HepG2 (cell line): Measurements from ENCODE around the gene LDHB. TPM values are rescaled to one million over a fixed set of nuclear protein-coding genes. Genes with fewer than 3 reads are reported as not detected.
"Not testable (repeated sequence)": the region's sequence is repeated elsewhere in the genome, so short reads cannot be mapped to it uniquely, and the experiment has no call there.

ENCODE experiments used
- ATAC-seq: fragments of 200-7000 bp; cut with Tn5 transposase; 3 replicates; pipeline ENCODE4 v1.9.1; 2020; ENCODE audit warnings: mild to moderate bottlenecking, moderate library complexity
- BruUV-seq: library from RNA; stranded (reverse); fragments of 400-500 nt; replicated peaks from 2 replicates; lab custom pipeline; 2021; lab: Mats Ljungman, UMichigan
- CTCF ChIA-PET: fragments of 300-600 bp; formaldehyde crosslinking; extraction: SDS; loops from one replicate; lab custom pipeline; 2021; ENCODE audit warnings: low total read pairs, inconsistent platforms, low intra/inter-chr PET ratio; lab: Yijun Ruan, JAX
- POLR2A ChIA-PET: fragments of 350-600 bp; sonication (Branson Sonifier 250); formaldehyde crosslinking; loops from one replicate; lab custom pipeline; 2020; ENCODE audit warnings: antibody characterized with exemption, inconsistent platforms; lab: Yijun Ruan, JAX
- DNase-seq: peaks from one replicate; pipeline ENCODE4 v3.0.0-alpha.2; 2015; ENCODE audit warnings: low spot score
- FAIRE-seq: peaks from 3 replicates; lab custom pipeline; 2011; peaks lifted over from hg19 to GRCh38; lab: Jason Lieb, UNC
- H2AFZ ChIP-seq: one replicate; pipeline ENCODE4 v1.6.1; 2011; ENCODE audit warnings: low read length, inconsistent platforms
- H3K27ac ChIP-seq: fragments of 300-600 bp; 3 replicates; pipeline ENCODE4 v1.8.0; 2011; ENCODE audit warnings: mixed run types, mild to moderate bottlenecking, mixed read lengths, low read length, inconsistent platforms; ENCODE audit not compliant: insufficient read depth; ENCODE audit errors: extremely low read length
- H3K27me3 ChIP-seq, 2 experiments: fragments of 200-600 bp in 1 of 2; 2 replicates in 1 of 2; 3 replicates in 1 of 2; pipeline versions ENCODE4 v1.6.0 to v1.8.0; 2011; ENCODE audit warnings: low read length in 2 of 2, mild to moderate bottlenecking in 2 of 2, moderate library complexity in 2 of 2, inconsistent platforms in 1 of 2; ENCODE audit not compliant: insufficient read depth in 2 of 2, control insufficient read depth in 1 of 2
- H3K36me3 ChIP-seq, 2 experiments: fragments of 200-600 bp in 1 of 2; replicated peaks in 1 of 2; 2 replicates in 1 of 2; 3 replicates in 1 of 2; pipeline versions ENCODE4 v1.5.1 to v1.8.0; 2011; ENCODE audit warnings: low read length in 2 of 2, inconsistent platforms in 1 of 2; ENCODE audit not compliant: insufficient read depth in 2 of 2, control insufficient read depth in 1 of 2
- H3K4me1 ChIP-seq: 2 replicates; pipeline ENCODE4 v1.5.1; 2012; ENCODE audit warnings: low read length, inconsistent platforms; ENCODE audit not compliant: insufficient read depth
- H3K4me2 ChIP-seq: 2 replicates; pipeline ENCODE4 v1.6.0; 2011; ENCODE audit warnings: low read depth, low read length, inconsistent platforms
- H3K4me3 ChIP-seq, 3 experiments: fragments of 200-600 bp in 1 of 3; sonication (generic), shearing (Covaris generic) in 1 of 3; replicated peaks in 1 of 3; 2 replicates each; pipeline ENCODE4 v1.5.1; 2011 to 2016; ENCODE audit warnings: low read length in 3 of 3, inconsistent platforms in 2 of 3, low read depth in 2 of 3, mild to moderate bottlenecking in 2 of 3, control low read depth in 1 of 3, mixed read lengths in 1 of 3; ENCODE audit not compliant: insufficient read depth in 1 of 3
- H3K79me2 ChIP-seq: one replicate; pipeline ENCODE4 v1.6.1; 2011; ENCODE audit warnings: low read length, inconsistent platforms; ENCODE audit not compliant: insufficient read depth
- H3K9ac ChIP-seq: 2 replicates; pipeline ENCODE4 v1.6.0; 2011; ENCODE audit warnings: mild to moderate bottlenecking, low read depth, low read length, inconsistent platforms; ENCODE audit not compliant: insufficient read depth
- H3K9me3 ChIP-seq: 2 replicates; pipeline ENCODE4 v1.5.1; 2012; ENCODE audit warnings: mild to moderate bottlenecking, low read length
- H4K20me1 ChIP-seq: 2 replicates; pipeline ENCODE4 v1.6.0; 2011; ENCODE audit warnings: inconsistent platforms, mild to moderate bottlenecking, low read length, moderate library complexity; ENCODE audit not compliant: insufficient read depth
- HNRNPK ChIP-seq: fragments of 200-400 bp; formaldehyde crosslinking; IDR thresholded peaks from 2 replicates; pipeline ENCODE4 v1.6.1; 2018; ENCODE audit warnings: low read length, low read depth, moderate library complexity, mild to moderate bottlenecking; ENCODE audit not compliant: poor library complexity, severe bottlenecking
- SATB2 ChIP-seq: sonication (generic); formaldehyde crosslinking; IDR thresholded peaks from 2 replicates; pipeline ENCODE4 v1.5.0; 2020; ENCODE audit warnings: missing genetic modification reagents
- SMARCC2 ChIP-seq: fragments of 450-650 bp; IDR thresholded peaks from 2 replicates; pipeline ENCODE4 v1.6.1; 2017; ENCODE audit warnings: antibody characterized with exemption, mild to moderate bottlenecking
- U2AF1 ChIP-seq: fragments of 200-400 bp; formaldehyde crosslinking; optimal IDR thresholded peaks from 2 replicates; pipeline ENCODE3; 2017; ENCODE audit warnings: mild to moderate bottlenecking, low read depth, low read length
- ZBTB3 ChIP-seq: sonication (generic); formaldehyde crosslinking; IDR thresholded peaks from 2 replicates; pipeline ENCODE4 v1.4.0; 2020; ENCODE audit warnings: low read depth, mild to moderate bottlenecking, moderate library complexity, missing genetic modification reagents, borderline replicate concordance
- ZBTB33 ChIP-seq: sonication (generic); formaldehyde crosslinking; IDR thresholded peaks from 2 replicates; pipeline ENCODE4 v1.4.0; 2020; ENCODE audit warnings: missing genetic modification reagents
- ZFP90 ChIP-seq: sonication (generic); formaldehyde crosslinking; IDR thresholded peaks from 2 replicates; pipeline ENCODE4 v1.8.0; 2022; ENCODE audit warnings: missing genetic modification reagents, mild to moderate bottlenecking, inconsistent platforms, borderline replicate concordance
- ZNF20 ChIP-seq: sonication (generic); formaldehyde crosslinking; IDR thresholded peaks from 2 replicates; pipeline ENCODE4 v1.4.0; 2020; ENCODE audit warnings: mild to moderate bottlenecking, moderate library complexity, missing genetic modification reagents
- ZNF556 ChIP-seq: sonication (generic); formaldehyde crosslinking; IDR thresholded peaks from 2 replicates; pipeline ENCODE4 v1.4.0; 2020; ENCODE audit warnings: mild to moderate bottlenecking, missing genetic modification reagents, borderline replicate concordance
- WGBS: methylation state at CpG from one replicate; pipeline ENCODE4 v1.1.6; 2017; ENCODE audit warnings: low lambda C conversion rate; 5-methylcytosine and 5-hydroxymethylcytosine counted together
- in situ Hi-C: cut with HindIII; loops from 2 replicates; pipeline ENCODE4 v1.10.0; 2017; ENCODE audit warnings: low pct_unique_long_range_greater_than_20kb; ENCODE audit not compliant: extremely low pct_ligation_motif_present
- intact Hi-C: fragments of 100-400 bp; cut with micrococcal nuclease; formaldehyde crosslinking; loops from one replicate; pipeline ENCODE4 v1.10.0; 2022; ENCODE audit not compliant: unreplicated experiment
- polyA plus RNA-seq, 8 experiments: library from polyadenylated mRNA; depleted of rRNA in 3 of 8; stranded (reverse) in 7 of 8; unstranded in 1 of 8; fragments of >200 nt; fragmentation: Illumina TruSeq in 4 of 8; extraction: Trizol in 4 of 8; gene quantifications; 2 replicates each; pipeline versions ENCODE4 v1.2.1 to v1.2.3, GENCODE V29; 2011 to 2016; ENCODE audit warnings: low read depth in 4 of 8, missing spikeins in 1 of 8, mixed read lengths in 1 of 8; ENCODE audit not compliant: insufficient read depth in 1 of 8
- total RNA-seq, 5 experiments: library from RNA; depleted of rRNA; stranded (reverse); fragments of >200 nt; fragmentation: Illumina TruSeq; extraction: Trizol; gene quantifications; 2 replicates each; pipeline ENCODE4 v1.2.3, GENCODE V29; 2016; ENCODE audit warnings: low read depth in 1 of 5

LDHB gene
- total and polyA plus RNA-seq, 2 of the 13 experiments (the other 11 are each of a cell fraction or from before 2014, with no cell fraction given), result 0.08 TPM; not detected in 1

- FAIRE-seq, H3K79me2 ChIP-seq, ATAC-seq, BruUV-seq, H3K27ac ChIP-seq, H2AFZ ChIP-seq, H4K20me1 ChIP-seq, H3K4me2 ChIP-seq, CTCF ChIA-PET, H3K27me3 ChIP-seq, H3K9ac ChIP-seq, H3K36me3 ChIP-seq, in situ Hi-C loops, H3K4me3 ChIP-seq, DNase-seq, H3K4me1 ChIP-seq, POLR2A ChIA-PET, intact Hi-C loops, H3K9me3 ChIP-seq: not testable (repeated sequence)
- whole genome bisulfite sequencing, result 76% methylated on average over 9 of the region's 39 CpGs
- TF ChIP-seq HNRNPK, result peak; percentile 57
Measured at GRCh38 chr12:21673830-21674552, 16.3 kb upstream of the LDHB start.

DNA sequence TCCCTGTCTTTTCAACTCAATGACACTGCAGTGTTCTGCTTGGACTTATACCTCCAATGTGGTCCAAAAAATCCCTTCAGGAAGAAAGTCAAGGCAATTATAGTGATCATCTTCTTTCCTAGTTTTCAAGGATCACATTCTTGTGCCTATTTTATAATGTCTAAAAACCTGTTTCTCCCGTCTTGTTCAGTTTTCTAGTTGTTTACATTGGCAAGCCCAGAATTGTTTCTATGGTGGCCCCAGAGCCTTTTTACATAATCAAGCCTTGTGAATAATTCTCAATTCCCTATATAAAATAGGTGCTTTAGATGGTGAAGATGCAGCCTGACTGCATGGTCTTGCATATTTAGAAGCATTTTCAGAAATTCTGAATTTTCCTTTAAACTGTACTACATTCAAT, 14.5 kb upstream of the LDHB start:
- no TSS peak for BruUV-seq
- intact Hi-C loops, result no loop called here
- H3K4me2 ChIP-seq, result no peak overlapping the region

More for the DNA sequence above, 14.5 kb upstream of the LDHB start:
- FAIRE-seq (no peak), ATAC-seq (no peak), DNase-seq (no peak)
- no peaks in the 10 kb centered on the region for H3K79me2 ChIP-seq
- 0 out of 5 replicates have a peak, but pooled peaks cover 0 to 5% of the 10 kb centered on the region in 2 experiments for H3K27me3 ChIP-seq
- H3K4me1 ChIP-seq, result no peaks in the 10 kb centered on the region
- H4K20me1 ChIP-seq, result no peaks in the 10 kb centered on the region
- CTCF ChIA-PET, result no interaction called here
- in situ Hi-C loops, result no loop called here
- H3K9me3 ChIP-seq, result no peaks in the 10 kb centered on the region
- H2AFZ ChIP-seq, result no peak overlapping the region
- no peaks in the 10 kb centered on the region for H3K36me3 ChIP-seq
- POLR2A ChIA-PET, result no interaction called here
- no peak overlapping the region for H3K9ac ChIP-seq
- no peak for TF ChIP-seq ZNF556 (CRISPR knock-in tag)
- no peak for TF ChIP-seq ZBTB33 (CRISPR knock-in tag)
- TF ChIP-seq ZBTB3 (CRISPR knock-in tag), result no peak
- TF ChIP-seq ZNF20, result no peak
- TF ChIP-seq SMARCC2, result no peak
- no peak for TF ChIP-seq U2AF1
- no peak for TF ChIP-seq SATB2 (CRISPR knock-in tag)
- TF ChIP-seq ZFP90, result no peak
- 6% methylated on average over 1 of the region's 1 CpG for WGBS
- no peak overlapping the region for H3K27ac ChIP-seq
- H3K4me3 ChIP-seq, result no peak overlapping the region
